ENCODE results near the gene INSRR.

The INSRR gene

GRCh38 chr1:156874572-156875340 lies 15.8 kb upstream of the INSRR start:
- TF ChIP-seq POLR2A (IDR thresholded peaks at IDR 0.05; ENCODE audit: low read depth, low read length) = no peak
- FAIRE-seq = no peak
- no peak for DNase-seq (ENCODE audit: insufficient read length, low spot score)

GRCh38 chr1:156874142-156874541 lies 15.2 kb upstream of the INSRR start:
- FAIRE-seq (no peak), DNase-seq (ENCODE audit: insufficient read length, low spot score) (no peak)
- TF ChIP-seq POLR2A (IDR thresholded peaks at IDR 0.05; ENCODE audit: low read depth, low read length) = no peak

GRCh38 chr1:156873659-156874058 lies 14.7 kb upstream of the INSRR start:
- no peak for TF ChIP-seq POLR2A (IDR thresholded peaks at IDR 0.05; ENCODE audit: low read depth, low read length)
- DNase-seq (ENCODE audit: insufficient read length, low spot score) (no peak), FAIRE-seq (no peak)

- DNase-seq (ENCODE audit: insufficient read length, low spot score) (no peak), FAIRE-seq (no peak)
- no peak for TF ChIP-seq POLR2A (IDR thresholded peaks at IDR 0.05; ENCODE audit: low read depth, low read length)
Measured at GRCh38 chr1:156869455-156869854, 10.5 kb upstream of the INSRR start.

GRCh38 chr1:156868341-156868740 lies 9.4 kb upstream of the INSRR start:
- TF ChIP-seq POLR2A (IDR thresholded peaks at IDR 0.05; ENCODE audit: low read depth, low read length) = no peak
- DNase-seq (ENCODE audit: insufficient read length, low spot score) (no peak), FAIRE-seq (no peak)

GRCh38 chr1:156866249-156866909 lies 7.5 kb upstream of the INSRR start:
- TF ChIP-seq POLR2A (IDR thresholded peaks at IDR 0.05; ENCODE audit: low read depth, low read length) = no peak
- DNase-seq (ENCODE audit: insufficient read length, low spot score) = no peak
- FAIRE-seq = no peak

- no peak for TF ChIP-seq POLR2A (IDR thresholded peaks at IDR 0.05; ENCODE audit: low read depth, low read length)
- FAIRE-seq = no peak
- no peak for DNase-seq (ENCODE audit: insufficient read length, low spot score)
Measured at GRCh38 chr1:156865865-156866248, 6.9 kb upstream of the INSRR start.

GRCh38 chr1:156865258-156865657 lies 6.3 kb upstream of the INSRR start:
- no peak for TF ChIP-seq POLR2A (IDR thresholded peaks at IDR 0.05; ENCODE audit: low read depth, low read length)
- DNase-seq (ENCODE audit: insufficient read length, low spot score) = no peak
- FAIRE-seq = no peak

- FAIRE-seq (no peak), DNase-seq (ENCODE audit: insufficient read length, low spot score) (no peak)
- no peak for TF ChIP-seq POLR2A (IDR thresholded peaks at IDR 0.05; ENCODE audit: low read depth, low read length)
Measured at GRCh38 chr1:156864796-156865195, 5.9 kb upstream of the INSRR start.

- DNase-seq (ENCODE audit: insufficient read length, low spot score) (no peak), FAIRE-seq (no peak)
- no peak for TF ChIP-seq POLR2A (IDR thresholded peaks at IDR 0.05; ENCODE audit: low read depth, low read length)
Measured at GRCh38 chr1:156863631-156864030, 4.7 kb upstream of the INSRR start.

- DNase-seq (ENCODE audit: insufficient read length, low spot score) (no peak), FAIRE-seq (no peak)
- no peak for TF ChIP-seq POLR2A (IDR thresholded peaks at IDR 0.05; ENCODE audit: low read depth, low read length)
Measured at GRCh38 chr1:156862997-156863599, 4.2 kb upstream of the INSRR start.

GRCh38 chr1:156862584-156862983 lies 3.7 kb upstream of the INSRR start:
- TF ChIP-seq POLR2A (IDR thresholded peaks at IDR 0.05; ENCODE audit: low read depth, low read length) = no peak
- DNase-seq (ENCODE audit: insufficient read length, low spot score) = no peak
- FAIRE-seq = no peak

- no peak for FAIRE-seq
- DNase-seq (ENCODE audit: insufficient read length, low spot score) = peak; percentile 68
- TF ChIP-seq POLR2A (IDR thresholded peaks at IDR 0.05; ENCODE audit: low read depth, low read length) = 0 out of 2 replicates have a peak, but pooled peaks have one; percentile 17
Measured at GRCh38 chr1:156860628-156861423, 1.9 kb upstream of the INSRR start, which contains the start of gene NTRK1. Gene NTRK1 (plus strand): TSS chr1:156860865. CDS start chr1:156860935, 70 bp downstream.

- FAIRE-seq = no peak
- no peak for TF ChIP-seq POLR2A (IDR thresholded peaks at IDR 0.05; ENCODE audit: low read depth, low read length)
- peak; percentile 71 for DNase-seq (ENCODE audit: insufficient read length, low spot score)
Measured at GRCh38 chr1:156860113-156860627, 1.3 kb upstream of the INSRR start.
